Measurements from ENCODE around the gene MEP1A. TPM values are rescaled to one million over a fixed set of nuclear protein-coding genes. Genes with fewer than 3 reads are reported as not detected.
"Not testable (repeated sequence)": the region's sequence is repeated elsewhere in the genome, so short reads cannot be mapped to it uniquely, and the experiment has no call there.

Gene MEP1A
- total RNA-seq, 1 donor from 2014 or later, result not detected

DNA sequence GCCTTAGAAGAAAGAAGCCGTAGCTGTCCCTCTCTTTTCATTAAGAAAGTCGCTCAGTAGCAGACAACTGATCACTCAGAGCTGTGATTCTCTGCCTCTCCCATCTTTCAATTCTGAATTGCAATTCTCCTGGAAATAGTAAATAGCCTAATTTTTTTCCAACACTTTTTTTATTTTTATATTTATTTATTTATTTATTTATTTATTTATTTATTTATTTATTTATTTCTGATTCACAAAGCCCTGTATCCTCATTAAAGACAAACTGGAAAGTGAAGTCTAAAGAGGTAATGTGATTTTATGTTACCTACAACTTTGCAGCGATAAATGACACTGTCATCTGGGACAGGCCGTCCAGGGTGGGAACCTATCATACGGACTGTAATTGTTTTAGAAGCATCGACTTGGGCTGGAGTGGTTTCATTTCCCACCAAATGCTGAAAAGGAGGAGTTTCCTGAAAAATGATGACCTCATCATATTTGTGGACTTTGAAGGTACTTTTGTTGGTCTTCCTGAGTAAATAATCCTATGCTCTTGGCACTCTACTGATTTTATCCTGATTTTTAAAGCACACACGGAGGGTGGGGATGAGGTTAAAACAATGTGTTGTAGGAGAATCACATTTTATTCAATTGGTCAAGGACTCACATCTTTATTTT lies 41.2 kb downstream of the MEP1A start:
- DNase-seq; H3K4me3 Mint-ChIP-seq; H3K36me3 Mint-ChIP-seq (ENCODE audit: low read depth); H3K27ac Mint-ChIP-seq; H3K27me3 Mint-ChIP-seq; intact Hi-C loops (cut with micrococcal nuclease); H3K9me3 Mint-ChIP-seq; H3K4me1 Mint-ChIP-seq: not testable (repeated sequence)

DNA sequence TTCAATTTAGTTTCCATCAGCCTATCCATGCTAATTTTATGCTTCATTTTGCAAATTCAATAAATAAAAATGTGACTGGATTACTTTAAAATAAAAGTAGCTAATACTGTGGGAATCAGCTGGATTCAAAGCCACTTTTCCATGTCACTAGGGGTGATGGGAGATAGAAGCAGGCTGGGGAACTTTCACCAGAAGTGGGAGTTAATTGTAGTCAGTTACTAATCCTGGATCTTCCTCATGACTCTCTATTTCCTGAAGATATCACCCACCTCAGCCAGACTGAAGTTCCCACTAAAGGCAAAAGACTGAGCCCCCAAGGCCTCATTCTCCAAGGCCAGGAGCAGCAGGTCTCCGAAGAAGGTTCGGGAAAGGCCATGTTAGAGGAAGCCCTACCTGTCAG lies 41.8 kb downstream of the MEP1A start:
- H3K4me3 Mint-ChIP-seq; H3K9me3 Mint-ChIP-seq; DNase-seq; H3K36me3 Mint-ChIP-seq (ENCODE audit: low read depth); H3K4me1 Mint-ChIP-seq; intact Hi-C loops (cut with micrococcal nuclease); H3K27me3 Mint-ChIP-seq; H3K27ac Mint-ChIP-seq: not testable (repeated sequence)

DNA sequence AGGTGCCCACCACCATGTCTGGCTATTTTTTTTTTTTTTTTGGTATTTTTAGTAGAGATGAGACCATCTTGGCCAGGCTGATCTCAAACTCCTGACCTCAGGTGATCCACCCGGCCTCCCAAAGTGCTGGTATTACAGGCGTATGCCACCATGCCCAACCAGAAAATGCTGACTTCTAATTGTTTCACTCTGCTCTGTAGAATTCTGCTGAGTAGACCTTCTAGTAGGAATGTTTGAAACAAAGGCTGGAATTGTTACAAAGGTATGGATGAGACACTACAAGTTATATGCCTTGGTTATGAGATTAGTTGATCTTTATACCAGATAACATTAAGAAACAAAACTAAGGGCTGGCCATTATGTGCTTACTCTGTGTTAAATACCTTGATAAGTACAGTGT lies 44.8 kb downstream of the MEP1A start:
- H3K9me3 Mint-ChIP-seq, result peaks cover 13% of the 10 kb centered on the region
- H3K4me1 Mint-ChIP-seq, result no peaks in the 10 kb centered on the region
- intact Hi-C loops (cut with micrococcal nuclease), result no loop called here
- no peaks in the 10 kb centered on the region for H3K36me3 Mint-ChIP-seq (ENCODE audit: low read depth)
- H3K27me3 Mint-ChIP-seq, result no peaks in the 10 kb centered on the region
- DNase-seq, result no peak
- H3K27ac Mint-ChIP-seq, result no peak overlapping the region
- no peak overlapping the region for H3K4me3 Mint-ChIP-seq

DNA sequence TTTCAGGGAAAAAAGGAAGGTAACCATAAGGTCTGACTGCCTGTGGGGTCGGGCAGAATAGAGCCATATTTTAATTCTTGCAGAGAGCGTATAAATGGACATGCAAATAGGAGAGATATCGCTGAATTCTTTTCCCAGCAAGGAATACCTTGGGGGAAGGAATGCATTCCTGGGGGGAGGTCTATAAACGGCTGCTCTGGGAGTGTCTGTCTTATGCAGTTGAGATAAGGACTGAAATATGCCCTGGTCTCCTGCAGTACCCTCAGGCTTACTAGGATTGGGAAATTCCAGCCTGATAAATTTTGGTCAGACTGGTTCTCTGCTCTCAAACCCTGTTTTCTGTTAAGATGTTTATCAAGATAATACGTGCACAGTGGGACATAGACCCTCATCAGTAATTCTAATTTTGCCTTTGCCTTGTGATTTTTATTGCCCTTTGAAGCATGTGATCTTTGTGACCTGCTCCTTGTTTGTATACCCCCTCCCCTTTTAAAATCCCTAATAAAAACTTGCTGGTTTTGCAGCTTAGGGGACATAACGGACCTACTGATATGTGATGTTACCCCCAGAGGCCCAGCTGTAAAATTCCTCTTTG lies 49.2 kb downstream of the MEP1A start:
- H3K4me1 Mint-ChIP-seq; intact Hi-C loops (cut with micrococcal nuclease); DNase-seq; H3K4me3 Mint-ChIP-seq; H3K36me3 Mint-ChIP-seq (ENCODE audit: low read depth); H3K27ac Mint-ChIP-seq; H3K27me3 Mint-ChIP-seq: not testable (repeated sequence)
- H3K9me3 Mint-ChIP-seq, result peaks cover 13% of the 10 kb centered on the region

DNA sequence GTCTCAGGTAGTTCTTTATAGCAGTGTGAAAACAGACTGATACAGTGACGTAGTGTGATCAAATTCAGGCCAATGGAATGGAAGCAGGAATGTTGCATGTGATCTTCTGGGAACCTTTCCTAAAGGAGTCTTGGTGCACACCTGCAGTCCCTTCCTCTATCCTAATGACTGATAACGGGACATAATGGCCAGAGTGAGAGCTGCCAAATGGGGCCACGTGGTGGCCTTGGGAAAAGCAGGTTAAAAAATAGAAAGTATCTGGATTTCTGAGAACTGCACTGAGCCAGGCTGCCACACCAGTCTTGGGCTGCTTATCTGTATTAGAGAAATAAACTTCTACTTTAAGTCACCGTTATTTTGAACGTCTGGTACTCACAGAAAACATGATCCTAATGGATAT lies 51.9 kb downstream of the MEP1A start:
- no peak overlapping the region for H3K4me3 Mint-ChIP-seq
- peaks cover 5% of the 10 kb centered on the region for H3K4me1 Mint-ChIP-seq
- H3K36me3 Mint-ChIP-seq (ENCODE audit: low read depth), result no peaks in the 10 kb centered on the region
- intact Hi-C loops (cut with micrococcal nuclease), result no loop called here
- H3K9me3 Mint-ChIP-seq, result peaks cover 13% of the 10 kb centered on the region
- H3K27ac Mint-ChIP-seq, result no peak overlapping the region
- peaks cover 19% of the 10 kb centered on the region for H3K27me3 Mint-ChIP-seq
- no peak for DNase-seq

DNA sequence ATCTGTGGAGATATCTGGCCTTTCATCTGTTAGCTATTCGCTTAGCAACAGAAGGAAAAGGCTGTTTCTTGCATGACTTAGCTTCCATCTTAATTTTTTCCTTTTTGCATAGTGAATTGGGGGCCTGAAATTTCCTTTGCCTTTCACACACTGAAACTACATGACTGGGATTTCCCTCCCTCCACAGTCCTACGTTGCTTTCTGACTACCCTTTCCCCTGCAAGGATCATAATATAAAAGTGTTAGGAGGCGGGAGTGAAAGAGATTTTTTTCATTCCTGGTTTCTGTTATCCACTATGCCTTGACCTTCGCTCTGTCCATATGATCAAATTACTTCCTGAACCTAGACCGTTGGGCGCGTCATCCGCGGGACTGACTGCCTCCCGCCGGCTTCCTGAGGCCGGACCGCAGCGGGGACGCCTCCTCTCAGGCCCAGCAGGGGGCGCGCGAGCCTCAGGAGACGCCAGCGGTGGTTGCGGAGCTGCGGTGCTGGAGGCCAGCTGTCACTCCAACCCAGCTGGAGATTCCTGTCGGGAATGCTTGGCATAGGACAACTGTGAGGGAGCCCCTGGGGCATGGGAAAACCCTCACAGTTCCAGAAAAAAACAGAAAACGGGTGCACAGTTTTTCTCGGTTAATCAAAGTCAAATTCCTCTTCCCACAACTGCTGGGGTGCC lies 55.6 kb downstream of the MEP1A start:
- DNase-seq, result peak; percentile 90
- intact Hi-C loops (cut with micrococcal nuclease), result loop anchor here (1.0 to 2.0 kb wide), 2 partner anchors 198 to 461 kb away; no protein-coding TSS in a partner anchor
- Mint-ChIP-seq H3K27ac (no peak overlapping the region), H3K36me3 (ENCODE audit: low read depth) (no peaks in the 10 kb centered on the region), H3K27me3 (peaks cover 20% of the 10 kb centered on the region), H3K9me3 (no peaks in the 10 kb centered on the region), H3K4me1 (peaks cover 5% of the 10 kb centered on the region), H3K4me3 (peak overlapping the region; percentile 72)

- Mint-ChIP-seq H3K4me1 (peaks cover 5% of the 10 kb centered on the region), H3K36me3 (ENCODE audit: low read depth) (no peaks in the 10 kb centered on the region), H3K4me3 (no peak overlapping the region), H3K9me3 (no peaks in the 10 kb centered on the region), H3K27me3 (peaks cover 20% of the 10 kb centered on the region), H3K27ac (no peak overlapping the region)
- intact Hi-C loops (cut with micrococcal nuclease), result loop anchor here (1.0 to 2.0 kb wide), 2 partner anchors 197 to 461 kb away; no protein-coding TSS in a partner anchor
- no peak for DNase-seq
Measured at GRCh38 chr6:46849361-46849690, 56.1 kb downstream of the MEP1A start.

DNA sequence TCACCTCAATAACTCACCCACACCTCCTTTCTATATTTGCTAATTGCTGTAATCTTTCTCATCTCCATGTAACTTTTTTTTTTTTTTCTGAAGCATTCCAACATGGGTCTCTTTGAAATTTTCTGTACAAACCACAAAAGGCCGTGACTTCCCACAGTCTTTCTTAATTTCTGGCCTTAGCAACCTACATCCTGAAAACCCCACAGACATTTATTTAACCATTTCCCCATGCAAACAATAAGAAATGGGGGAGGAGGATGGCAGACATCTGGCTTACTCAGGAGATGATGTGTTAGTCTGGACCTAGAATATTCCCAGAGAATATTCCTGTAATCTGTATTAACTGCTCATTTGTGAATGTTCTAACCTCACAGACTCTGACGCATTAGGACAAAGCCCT lies 57.6 kb downstream of the MEP1A start:
- no peak for DNase-seq
- intact Hi-C loops (cut with micrococcal nuclease), result no loop called here
- H3K9me3 Mint-ChIP-seq, result no peaks in the 10 kb centered on the region
- H3K4me1 Mint-ChIP-seq, result peaks cover 5% of the 10 kb centered on the region
- no peaks in the 10 kb centered on the region for H3K36me3 Mint-ChIP-seq (ENCODE audit: low read depth)
- H3K27ac Mint-ChIP-seq, result no peak overlapping the region
- peaks cover 20% of the 10 kb centered on the region for H3K27me3 Mint-ChIP-seq
- no peak overlapping the region for H3K4me3 Mint-ChIP-seq

DNA sequence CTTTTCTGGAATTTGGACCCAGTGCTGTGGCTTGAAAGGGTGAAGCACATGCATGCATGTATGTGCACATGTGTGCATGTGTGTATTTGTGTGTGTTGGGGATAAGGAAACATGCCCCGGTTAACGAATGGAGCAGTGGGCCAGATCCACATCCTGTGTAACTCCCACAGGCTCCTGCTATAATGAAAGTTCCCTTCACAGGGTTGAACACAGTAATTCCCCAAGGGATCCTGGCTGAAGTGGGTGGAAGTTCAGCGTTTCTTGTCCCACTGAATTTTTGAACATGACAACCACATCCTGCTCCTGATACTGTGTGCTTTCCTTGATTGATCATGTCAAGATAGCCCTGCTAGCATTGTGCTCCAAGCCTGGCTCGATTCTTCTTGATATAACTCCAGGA lies 58.4 kb downstream of the MEP1A start:
- peaks cover 20% of the 10 kb centered on the region for H3K27me3 Mint-ChIP-seq
- intact Hi-C loops (cut with micrococcal nuclease); H3K27ac Mint-ChIP-seq; H3K4me3 Mint-ChIP-seq; H3K9me3 Mint-ChIP-seq; H3K36me3 Mint-ChIP-seq (ENCODE audit: low read depth); DNase-seq; H3K4me1 Mint-ChIP-seq: not testable (repeated sequence)

- H3K4me1 Mint-ChIP-seq; H3K4me3 Mint-ChIP-seq; H3K27ac Mint-ChIP-seq; H3K9me3 Mint-ChIP-seq; H3K27me3 Mint-ChIP-seq; H3K36me3 Mint-ChIP-seq (ENCODE audit: low read depth); intact Hi-C loops (cut with micrococcal nuclease): not testable (repeated sequence)
- DNase-seq, result peak; percentile 65
Measured at GRCh38 chr6:46855966-46856365, 62.8 kb downstream of the MEP1A start.

- H3K4me1 Mint-ChIP-seq, result no peaks in the 10 kb centered on the region
- intact Hi-C loops (cut with micrococcal nuclease), result no loop called here
- no peak for DNase-seq
- no peak overlapping the region for H3K27ac Mint-ChIP-seq
- no peak overlapping the region for H3K4me3 Mint-ChIP-seq
- no peaks in the 10 kb centered on the region for H3K36me3 Mint-ChIP-seq (ENCODE audit: low read depth)
- H3K27me3 Mint-ChIP-seq, result no peaks in the 10 kb centered on the region
- H3K9me3 Mint-ChIP-seq, result no peaks in the 10 kb centered on the region
Measured at GRCh38 chr6:46862381-46862780, 69.2 kb downstream of the MEP1A start.

- DNase-seq, result no peak
- H3K36me3 Mint-ChIP-seq (ENCODE audit: low read depth), result no peaks in the 10 kb centered on the region
- intact Hi-C loops (cut with micrococcal nuclease), result no loop called here
- H3K4me3 Mint-ChIP-seq, result no peak overlapping the region
- H3K27ac Mint-ChIP-seq, result no peak overlapping the region
- H3K27me3 Mint-ChIP-seq, result no peaks in the 10 kb centered on the region
- no peaks in the 10 kb centered on the region for H3K4me1 Mint-ChIP-seq
- no peaks in the 10 kb centered on the region for H3K9me3 Mint-ChIP-seq
Measured at GRCh38 chr6:46863791-46864190, 70.6 kb downstream of the MEP1A start.

DNA sequence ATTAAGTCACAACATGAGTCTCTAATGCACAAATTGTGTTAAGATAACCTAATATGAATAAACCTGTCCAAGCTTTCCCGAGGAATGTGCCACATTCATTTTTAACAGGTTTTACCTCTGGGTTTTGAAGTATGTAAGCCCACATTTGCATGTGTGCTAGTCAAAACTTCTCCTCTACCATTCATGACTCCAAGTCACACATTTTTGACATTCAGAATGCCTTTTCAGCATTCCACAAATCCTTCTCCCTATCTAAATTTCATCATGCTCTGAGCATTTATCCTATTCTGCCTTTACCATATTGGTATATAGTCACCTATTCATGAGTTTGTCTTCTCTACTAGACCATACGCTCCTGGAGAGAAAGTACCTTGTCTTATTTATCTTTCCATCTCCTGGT lies 72.0 kb downstream of the MEP1A start:
- no peaks in the 10 kb centered on the region for H3K36me3 Mint-ChIP-seq (ENCODE audit: low read depth)
- H3K9me3 Mint-ChIP-seq, result no peaks in the 10 kb centered on the region
- intact Hi-C loops (cut with micrococcal nuclease), result no loop called here
- no peak overlapping the region for H3K4me3 Mint-ChIP-seq
- DNase-seq, result no peak
- no peak overlapping the region for H3K27ac Mint-ChIP-seq
- no peaks in the 10 kb centered on the region for H3K4me1 Mint-ChIP-seq
- H3K27me3 Mint-ChIP-seq, result no peaks in the 10 kb centered on the region

- Mint-ChIP-seq H3K27ac (no peak overlapping the region), H3K27me3 (peaks cover 3% of the 10 kb centered on the region), H3K9me3 (no peaks in the 10 kb centered on the region), H3K4me1 (no peaks in the 10 kb centered on the region), H3K4me3 (no peak overlapping the region), H3K36me3 (ENCODE audit: low read depth) (no peaks in the 10 kb centered on the region)
- no peak for DNase-seq
- intact Hi-C loops (cut with micrococcal nuclease), result no loop called here
Measured at GRCh38 chr6:46867411-46867810, 74.2 kb downstream of the MEP1A start.
